K562 (cell line): ENCODE data around the gene CMPK1. TPM values are rescaled to one million over a fixed set of nuclear protein-coding genes. Genes with fewer than 3 reads are reported as not detected.

ENCODE experiments used
- ATAC-seq: fragments of 200-7000 bp; cut with Tn5 transposase; 3 replicates; pipeline ENCODE4 v1.9.1; 2020; ENCODE audit warnings: moderate library complexity
- BruUV-seq: library from RNA; stranded (reverse); fragments of 400-500 nt; replicated peaks from 2 replicates; lab custom pipeline; 2021; lab: Mats Ljungman, UMichigan
- CTCF ChIA-PET: fragments of 300-600 bp; formaldehyde crosslinking; extraction: SDS; loops from one replicate; lab custom pipeline; 2021; ENCODE audit warnings: low intra/inter-chr PET ratio; lab: Yijun Ruan, JAX
- POLR2A ChIA-PET: fragments of 300-600, 350-650 bp; sonication (Branson Sonifier 250); formaldehyde crosslinking; extraction: SDS; loops from one replicate; lab custom pipeline; 2021; ENCODE audit warnings: antibody characterized with exemption, inconsistent platforms; lab: Yijun Ruan, JAX
- DNase-seq, 4 experiments: peaks; one replicate each; pipeline versions ENCODE4 v3.0.0 to v3.0.0-alpha.2; 2011 to 2018; ENCODE audit warnings: low spot score in 3 of 4, mixed read lengths in 3 of 4; ENCODE audit errors: extremely low read depth in 1 of 4
- FAIRE-seq: peaks from 2 replicates; lab custom pipeline; 2011; peaks lifted over from hg19 to GRCh38; lab: Jason Lieb, UNC
- H2AFZ ChIP-seq: 2 replicates; pipeline ENCODE4 v1.6.0; 2011; ENCODE audit warnings: low read depth, low read length, control low read depth, inconsistent platforms
- H3K27ac ChIP-seq: fragments of 200-600 bp; 3 replicates; pipeline ENCODE4 v1.8.0; 2011; ENCODE audit warnings: low read depth, mild to moderate bottlenecking, control low read depth, inconsistent platforms, low read length, moderate library complexity, mixed read lengths; ENCODE audit errors: extremely low read depth
- H3K27me3 ChIP-seq, 2 experiments: fragments of 300-600 bp in 1 of 2; 2 replicates in 1 of 2; 3 replicates in 1 of 2; pipeline versions ENCODE4 v1.6.0 to v1.8.0; 2011; ENCODE audit warnings: inconsistent platforms in 2 of 2, low read length in 2 of 2, mild to moderate bottlenecking in 1 of 2, mixed read lengths in 1 of 2, moderate library complexity in 1 of 2; ENCODE audit not compliant: control insufficient read depth in 2 of 2, insufficient read depth in 2 of 2
- H3K36me3 ChIP-seq: fragments of 300-600 bp; 3 replicates; pipeline ENCODE4 v1.8.0; 2011; ENCODE audit warnings: mild to moderate bottlenecking, low read length, inconsistent platforms; ENCODE audit not compliant: control insufficient read depth, insufficient read depth
- H3K4me1 ChIP-seq, 2 experiments: fragments of 200-600 bp in 1 of 2; replicated peaks in 1 of 2; 2 replicates in 1 of 2; 3 replicates in 1 of 2; pipeline versions ENCODE4 v1.5.1 to v1.8.0; 2011; ENCODE audit warnings: inconsistent platforms in 2 of 2, low read length in 2 of 2, mild to moderate bottlenecking in 1 of 2, mixed read lengths in 1 of 2, moderate library complexity in 1 of 2; ENCODE audit not compliant: control insufficient read depth in 2 of 2, insufficient read depth in 2 of 2
- H3K4me2 ChIP-seq: 2 replicates; pipeline ENCODE4 v1.6.1; 2011; ENCODE audit warnings: low read length, control low read depth, inconsistent platforms, mixed read lengths; ENCODE audit not compliant: insufficient read depth
- H3K4me3 ChIP-seq: fragments of 200-600 bp; sonication (generic), shearing (Covaris generic); 2 replicates; pipeline ENCODE4 v1.5.1; 2016; ENCODE audit warnings: control low read depth, inconsistent platforms
- H3K79me2 ChIP-seq: fragments of 200-600 bp; 3 replicates; pipeline ENCODE4 v1.8.0; 2011; ENCODE audit warnings: low read length, inconsistent platforms; ENCODE audit not compliant: control insufficient read depth, insufficient read depth
- H3K9ac ChIP-seq, 2 experiments: 2 replicates each; pipeline versions ENCODE4 v1.6.0 to v1.6.1; 2011; ENCODE audit warnings: low read depth in 2 of 2, low read length in 2 of 2, control low read depth in 1 of 2, inconsistent platforms in 1 of 2, mild to moderate bottlenecking in 1 of 2, mixed read lengths in 1 of 2; ENCODE audit not compliant: insufficient read depth in 1 of 2
- H3K9me1 ChIP-seq: one replicate; pipeline ENCODE4 v1.6.0; 2011; ENCODE audit warnings: inconsistent platforms, mild to moderate bottlenecking, low read length, moderate library complexity; ENCODE audit not compliant: control insufficient read depth, insufficient read depth
- H3K9me3 ChIP-seq: replicated peaks from 2 replicates; pipeline ENCODE4 v1.5.1; 2011; ENCODE audit warnings: low read depth, low read length, inconsistent platforms; ENCODE audit not compliant: control insufficient read depth, insufficient read depth
- H4K20me1 ChIP-seq: replicated peaks from 2 replicates; pipeline ENCODE4 v1.6.1; 2011; ENCODE audit warnings: low read length, inconsistent platforms, mixed read lengths; ENCODE audit not compliant: control insufficient read depth, insufficient read depth
- ILF3 ChIP-seq: fragments of 450-650 bp; IDR thresholded peaks from 2 replicates; pipeline ENCODE4 v1.6.1; 2018; ENCODE audit warnings: antibody characterized with exemption, mild to moderate bottlenecking, moderate library complexity, borderline replicate concordance
- MAFF ChIP-seq: IDR thresholded peaks from 2 replicates; pipeline ENCODE4 v1.6.1; 2012; ENCODE audit warnings: low read length, improper control_type of control experiment
- POLR2G ChIP-seq: fragments of 200-400 bp; formaldehyde crosslinking; IDR thresholded peaks from 2 replicates; pipeline ENCODE4 v1.6.1; 2017; ENCODE audit warnings: low read depth, mild to moderate bottlenecking, antibody characterized with exemption, low read length, moderate library complexity
- POLR3A ChIP-seq: IDR thresholded peaks from 2 replicates; pipeline ENCODE4 v1.6.1; 2011; ENCODE audit warnings: borderline replicate concordance, mild to moderate bottlenecking, moderate library complexity; ENCODE audit not compliant: insufficient read length, insufficient read depth; ENCODE audit errors: extremely low read depth
- RB1 ChIP-seq: fragments of 450-650 bp; IDR thresholded peaks from 2 replicates; pipeline ENCODE4 v1.6.1; 2017; ENCODE audit warnings: low read depth, mild to moderate bottlenecking
- SMARCA4 ChIP-seq: fragments of 450-650 bp; IDR thresholded peaks from 2 replicates; pipeline ENCODE4 v1.6.1; 2016
- SPI1 ChIP-seq: IDR thresholded peaks from 2 replicates; pipeline ENCODE4 v1.6.1; 2011; ENCODE audit warnings: low read depth, low read length, control low read depth, borderline replicate concordance
- TCFL5 ChIP-seq: fragments of 250-450 bp; sonication (Bioruptor Pico); conservative IDR thresholded peaks from 2 replicates; pipeline ENCODE4 v1.6.1; 2021; ENCODE audit warnings: mild to moderate bottlenecking, moderate library complexity, matching md5 sums
- WGBS: fragments of 100-300 bp; shearing (Covaris generic); methylation state at CpG from one replicate; pipeline ENCODE4 v1.1.6; 2016; ENCODE audit warnings: low coverage, mixed read lengths; ENCODE audit not compliant: insufficient coverage; ENCODE audit errors: missing lambda C conversion rate; 5-methylcytosine and 5-hydroxymethylcytosine counted together
- in situ Hi-C: fragments of 300-500 bp; cut with MboI; formaldehyde crosslinking; loops from 4 replicates; pipeline ENCODE4 v1.15.0; 2018; ENCODE audit warnings: inconsistent platforms, mixed read lengths
- intact Hi-C: fragments of 100-400 bp; cut with micrococcal nuclease; formaldehyde crosslinking; loops from 2 replicates; pipeline ENCODE4 v1.14.2; 2022
- polyA plus RNA-seq, 8 experiments: library from polyadenylated mRNA; depleted of rRNA in 4 of 8; stranded (reverse) in 5 of 8; unstranded in 3 of 8; fragments of >200 nt; fragmentation: Nextera tagmentation in 2 of 8; fragmentation: Illumina TruSeq in 1 of 8; extraction: Ambion mirVana in 2 of 8; extraction: Trizol in 1 of 8; gene quantifications; 2 replicates each; pipeline versions ENCODE4 v1.2.1 to v1.2.3, GENCODE V29; 2011 to 2014; ENCODE audit warnings: inconsistent platforms in 1 of 8, missing spikeins in 1 of 8
- total RNA-seq, 7 experiments: library from RNA; depleted of rRNA in 6 of 7; stranded (reverse); fragments of >200 nt in 6 of 7; fragmentation: Illumina TruSeq in 2 of 7; extraction: Trizol in 2 of 7; gene quantifications; 2 replicates each; pipeline versions ENCODE4 v1.2.1 to v1.2.3, GENCODE V29; 2011 to 2021; ENCODE audit warnings: low replicate concordance in 1 of 7
- TF ChIP-seq, protein P1 (sequence below): fragments of 450-650 bp; formaldehyde crosslinking; IDR thresholded peaks from 2 replicates; pipeline ENCODE4 v1.4.0; 2020; ENCODE audit warnings: mild to moderate bottlenecking, mixed read lengths
- TF ChIP-seq, protein P2 (sequence below): sonication (generic); formaldehyde crosslinking; IDR thresholded peaks from 2 replicates; pipeline ENCODE4 v1.8.0; 2022; ENCODE audit warnings: missing genetic modification reagents, mild to moderate bottlenecking, borderline replicate concordance
- TF ChIP-seq, protein P3 (sequence below): fragments of 250-450 bp; sonication (Bioruptor Pico); IDR thresholded peaks from 2 replicates; pipeline ENCODE4 v1.6.1; 2021; ENCODE audit warnings: mild to moderate bottlenecking
- TF ChIP-seq, protein P4 (sequence below): fragments of 450-650 bp; formaldehyde crosslinking; IDR thresholded peaks from 2 replicates; pipeline ENCODE4 v1.4.0; 2022; ENCODE audit warnings: missing genetic modification characterization
- TF ChIP-seq, protein P5 (sequence below): fragments of 450-650 bp; IDR thresholded peaks from 2 replicates; pipeline ENCODE4 v1.6.1; 2016
- TF ChIP-seq, protein P6 (sequence below): fragments of 450-650 bp; IDR thresholded peaks from 2 replicates; pipeline ENCODE4 v1.6.1; 2016; ENCODE audit warnings: antibody characterized with exemption
- TF ChIP-seq, protein P7 (sequence below): fragments of 450-650 bp; IDR thresholded peaks from 2 replicates; pipeline ENCODE4 v1.6.1; 2017; ENCODE audit warnings: mild to moderate bottlenecking, moderate library complexity

Gene CMPK1
- total and polyA plus RNA-seq, 9 of the 15 experiments (the other 6 are each of a cell fraction or from before 2014, with no cell fraction given), result 54.5 to 197 (median 116) TPM

DNA sequence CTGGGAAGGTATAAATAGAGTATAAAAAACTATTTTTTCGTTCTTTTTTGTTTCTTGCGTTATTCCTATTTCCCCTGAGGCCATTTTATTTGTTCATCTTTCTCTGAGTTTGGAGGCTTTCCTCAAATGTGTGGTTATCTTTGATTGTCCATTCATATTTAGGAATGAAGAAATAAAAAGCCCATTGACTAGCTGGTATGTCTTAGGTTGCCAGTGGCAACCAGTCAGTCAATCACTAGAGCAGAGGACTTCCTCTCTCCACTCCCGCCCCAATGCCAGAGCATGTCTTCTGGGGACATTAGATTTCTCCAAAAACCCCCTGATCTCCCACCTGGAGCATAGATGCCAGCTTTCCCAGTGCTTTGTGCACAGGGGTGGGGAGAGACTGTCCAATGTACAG is 61.8 kb downstream of the CMPK1 start:
- no peaks in the 10 kb centered on the region for H3K9me1 ChIP-seq
- H3K9ac ChIP-seq, result no peak overlapping the region
- ATAC-seq (no peak), DNase-seq (no peak), FAIRE-seq (no peak)
- H3K4me2 ChIP-seq, result no peak overlapping the region
- CTCF ChIA-PET, result no interaction called here
- POLR2A ChIA-PET, result interaction anchor here (0.6 kb wide), 2 partner anchors 37 to 66 kb away, joined by 3 to 4 read pairs; no protein-coding TSS in a partner anchor
- H3K27ac ChIP-seq, result no peak overlapping the region
- no TSS peak for BruUV-seq
- in situ Hi-C loops, result no loop called here
- H3K36me3 ChIP-seq, result no peaks in the 10 kb centered on the region
- no peak overlapping the region for H3K4me3 ChIP-seq
- H3K4me1 ChIP-seq, result no peaks in the 10 kb centered on the region
- no peaks in the 10 kb centered on the region for H3K79me2 ChIP-seq
- no peaks in the 10 kb centered on the region for H3K9me3 ChIP-seq
- 0% methylated on average over 3 of the region's 3 CpGs for WGBS
- intact Hi-C loops, result no loop called here
- no peak overlapping the region for H2AFZ ChIP-seq
- H3K27me3 ChIP-seq, result peaks cover 27 to 45% of the 10 kb centered on the region in 2 experiments
- no peaks in the 10 kb centered on the region for H4K20me1 ChIP-seq
- TF ChIP-seq TCFL5 (CRISPR knock-in tag) (no peak), RB1 (no peak), POLR2G (no peak), SPI1 (0 out of 2 replicates have a peak, but pooled peaks have one; percentile 37), SMARCA4 (no peak), MAFF (no peak), ILF3 (no peak), POLR3A (no peak)
- TF ChIP-seq, protein P1, sequence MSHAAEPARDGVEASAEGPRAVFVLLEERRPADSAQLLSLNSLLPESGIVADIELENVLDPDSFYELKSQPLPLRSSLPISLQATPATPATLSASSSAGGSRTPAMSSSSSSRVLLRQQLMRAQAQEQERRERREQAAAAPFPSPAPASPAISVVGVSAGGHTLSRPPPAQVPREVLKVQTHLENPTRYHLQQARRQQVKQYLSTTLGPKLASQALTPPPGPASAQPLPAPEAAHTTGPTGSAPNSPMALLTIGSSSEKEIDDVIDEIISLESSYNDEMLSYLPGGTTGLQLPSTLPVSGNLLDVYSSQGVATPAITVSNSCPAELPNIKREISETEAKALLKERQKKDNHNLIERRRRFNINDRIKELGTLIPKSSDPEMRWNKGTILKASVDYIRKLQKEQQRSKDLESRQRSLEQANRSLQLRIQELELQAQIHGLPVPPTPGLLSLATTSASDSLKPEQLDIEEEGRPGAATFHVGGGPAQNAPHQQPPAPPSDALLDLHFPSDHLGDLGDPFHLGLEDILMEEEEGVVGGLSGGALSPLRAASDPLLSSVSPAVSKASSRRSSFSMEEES (CRISPR knock-in tag), result no peak
- TF ChIP-seq, protein P2, sequence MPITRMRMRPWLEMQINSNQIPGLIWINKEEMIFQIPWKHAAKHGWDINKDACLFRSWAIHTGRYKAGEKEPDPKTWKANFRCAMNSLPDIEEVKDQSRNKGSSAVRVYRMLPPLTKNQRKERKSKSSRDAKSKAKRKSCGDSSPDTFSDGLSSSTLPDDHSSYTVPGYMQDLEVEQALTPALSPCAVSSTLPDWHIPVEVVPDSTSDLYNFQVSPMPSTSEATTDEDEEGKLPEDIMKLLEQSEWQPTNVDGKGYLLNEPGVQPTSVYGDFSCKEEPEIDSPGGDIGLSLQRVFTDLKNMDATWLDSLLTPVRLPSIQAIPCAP (CRISPR knock-in tag), result no peak
- TF ChIP-seq, protein P3, sequence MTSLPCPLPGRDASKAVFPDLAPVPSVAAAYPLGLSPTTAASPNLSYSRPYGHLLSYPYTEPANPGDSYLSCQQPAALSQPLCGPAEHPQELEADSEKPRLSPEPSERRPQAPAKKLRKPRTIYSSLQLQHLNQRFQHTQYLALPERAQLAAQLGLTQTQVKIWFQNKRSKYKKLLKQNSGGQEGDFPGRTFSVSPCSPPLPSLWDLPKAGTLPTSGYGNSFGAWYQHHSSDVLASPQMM (CRISPR knock-in tag), result no peak
- TF ChIP-seq, protein P4, sequence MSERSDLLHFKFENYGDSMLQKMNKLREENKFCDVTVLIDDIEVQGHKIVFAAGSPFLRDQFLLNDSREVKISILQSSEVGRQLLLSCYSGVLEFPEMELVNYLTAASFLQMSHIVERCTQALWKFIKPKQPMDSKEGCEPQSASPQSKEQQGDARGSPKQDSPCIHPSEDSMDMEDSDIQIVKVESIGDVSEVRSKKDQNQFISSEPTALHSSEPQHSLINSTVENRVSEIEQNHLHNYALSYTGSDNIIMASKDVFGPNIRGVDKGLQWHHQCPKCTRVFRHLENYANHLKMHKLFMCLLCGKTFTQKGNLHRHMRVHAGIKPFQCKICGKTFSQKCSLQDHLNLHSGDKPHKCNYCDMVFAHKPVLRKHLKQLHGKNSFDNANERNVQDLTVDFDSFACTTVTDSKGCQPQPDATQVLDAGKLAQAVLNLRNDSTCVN, result no peak
- TF ChIP-seq, protein P5, sequence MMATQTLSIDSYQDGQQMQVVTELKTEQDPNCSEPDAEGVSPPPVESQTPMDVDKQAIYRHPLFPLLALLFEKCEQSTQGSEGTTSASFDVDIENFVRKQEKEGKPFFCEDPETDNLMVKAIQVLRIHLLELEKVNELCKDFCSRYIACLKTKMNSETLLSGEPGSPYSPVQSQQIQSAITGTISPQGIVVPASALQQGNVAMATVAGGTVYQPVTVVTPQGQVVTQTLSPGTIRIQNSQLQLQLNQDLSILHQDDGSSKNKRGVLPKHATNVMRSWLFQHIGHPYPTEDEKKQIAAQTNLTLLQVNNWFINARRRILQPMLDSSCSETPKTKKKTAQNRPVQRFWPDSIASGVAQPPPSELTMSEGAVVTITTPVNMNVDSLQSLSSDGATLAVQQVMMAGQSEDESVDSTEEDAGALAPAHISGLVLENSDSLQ, result peak; percentile 64
- TF ChIP-seq, protein P6, sequence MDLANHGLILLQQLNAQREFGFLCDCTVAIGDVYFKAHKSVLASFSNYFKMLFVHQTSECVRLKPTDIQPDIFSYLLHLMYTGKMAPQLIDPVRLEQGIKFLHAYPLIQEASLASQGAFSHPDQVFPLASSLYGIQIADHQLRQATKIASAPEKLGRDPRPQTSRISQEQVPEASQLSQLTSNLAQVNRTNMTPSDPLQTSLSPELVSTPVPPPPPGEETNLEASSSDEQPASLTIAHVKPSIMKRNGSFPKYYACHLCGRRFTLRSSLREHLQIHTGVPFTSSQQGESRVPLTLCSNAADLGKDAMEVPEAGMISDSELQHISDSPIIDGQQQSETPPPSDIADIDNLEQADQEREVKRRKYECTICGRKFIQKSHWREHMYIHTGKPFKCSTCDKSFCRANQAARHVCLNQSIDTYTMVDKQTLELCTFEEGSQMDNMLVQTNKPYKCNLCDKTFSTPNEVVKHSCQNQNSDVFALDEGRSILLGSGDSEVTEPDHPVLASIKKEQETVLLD, result no peak
- TF ChIP-seq, protein P7, sequence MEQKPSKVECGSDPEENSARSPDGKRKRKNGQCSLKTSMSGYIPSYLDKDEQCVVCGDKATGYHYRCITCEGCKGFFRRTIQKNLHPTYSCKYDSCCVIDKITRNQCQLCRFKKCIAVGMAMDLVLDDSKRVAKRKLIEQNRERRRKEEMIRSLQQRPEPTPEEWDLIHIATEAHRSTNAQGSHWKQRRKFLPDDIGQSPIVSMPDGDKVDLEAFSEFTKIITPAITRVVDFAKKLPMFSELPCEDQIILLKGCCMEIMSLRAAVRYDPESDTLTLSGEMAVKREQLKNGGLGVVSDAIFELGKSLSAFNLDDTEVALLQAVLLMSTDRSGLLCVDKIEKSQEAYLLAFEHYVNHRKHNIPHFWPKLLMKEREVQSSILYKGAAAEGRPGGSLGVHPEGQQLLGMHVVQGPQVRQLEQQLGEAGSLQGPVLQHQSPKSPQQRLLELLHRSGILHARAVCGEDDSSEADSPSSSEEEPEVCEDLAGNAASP, result no peak
